ENCODE results near the gene TBCK.

The TBCK gene

DNA sequence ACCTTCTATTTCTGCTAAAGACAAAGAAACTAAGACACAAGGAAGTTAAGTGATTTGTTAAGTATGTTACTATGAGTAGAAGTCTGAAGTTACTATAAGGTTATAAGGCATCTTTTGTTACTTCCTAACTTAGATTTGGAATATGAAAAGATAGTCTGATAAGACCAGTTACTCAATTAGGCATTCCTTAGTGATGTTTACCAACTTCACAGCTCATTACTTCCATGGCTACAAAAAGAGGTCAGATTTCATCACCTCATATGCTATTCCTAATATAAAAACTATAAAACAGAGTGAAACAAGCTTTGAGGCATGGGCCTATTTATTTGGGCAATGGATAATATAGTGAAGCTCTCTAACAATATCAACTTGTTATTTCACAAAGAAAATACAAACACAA is 143.1 kb downstream of the TBCK start:
- no peak for DNase-seq
- CTCF ChIA-PET, result no interaction called here
- H3K27ac ChIP-seq (ENCODE audit: insufficient read depth in 1 of 2, low read depth in 1 of 2, low read length in 2 of 2, poor library complexity in 1 of 2, severe bottlenecking in 2 of 2), result no peak overlapping the region
- H3K36me3 ChIP-seq (ENCODE audit: control insufficient read depth in 4 of 4, insufficient read depth in 4 of 4, low read length in 3 of 4), result peaks cover 0 to 25% (median 14%) of the 10 kb centered on the region in 4 experiments
- POLR2A ChIA-PET, result no interaction called here
- H3K4me3 ChIP-seq (ENCODE audit: control insufficient read depth in 1 of 7, extremely low read depth in 1 of 7, insufficient read depth in 4 of 7, low read depth in 2 of 7, low read length in 6 of 7), result no peak overlapping the region
- H3K27me3 ChIP-seq (replicated peaks in 2 of 5; ENCODE audit: control insufficient read depth in 4 of 5, insufficient read depth in 5 of 5, low read length in 4 of 5), result no peaks in the 10 kb centered on the region
- H3K4me1 ChIP-seq (ENCODE audit: control extremely low read depth in 1 of 4, control insufficient read depth in 4 of 4, insufficient read depth in 4 of 4, low read length in 3 of 4), result no peaks in the 10 kb centered on the region
- peaks cover 0 to 2% (median 0%) of the 10 kb centered on the region in 5 experiments for H3K9me3 ChIP-seq (ENCODE audit: control extremely low read depth in 1 of 5, control insufficient read depth in 4 of 5, insufficient read depth in 2 of 5, low read depth in 1 of 5, low read length in 4 of 5)

DNA sequence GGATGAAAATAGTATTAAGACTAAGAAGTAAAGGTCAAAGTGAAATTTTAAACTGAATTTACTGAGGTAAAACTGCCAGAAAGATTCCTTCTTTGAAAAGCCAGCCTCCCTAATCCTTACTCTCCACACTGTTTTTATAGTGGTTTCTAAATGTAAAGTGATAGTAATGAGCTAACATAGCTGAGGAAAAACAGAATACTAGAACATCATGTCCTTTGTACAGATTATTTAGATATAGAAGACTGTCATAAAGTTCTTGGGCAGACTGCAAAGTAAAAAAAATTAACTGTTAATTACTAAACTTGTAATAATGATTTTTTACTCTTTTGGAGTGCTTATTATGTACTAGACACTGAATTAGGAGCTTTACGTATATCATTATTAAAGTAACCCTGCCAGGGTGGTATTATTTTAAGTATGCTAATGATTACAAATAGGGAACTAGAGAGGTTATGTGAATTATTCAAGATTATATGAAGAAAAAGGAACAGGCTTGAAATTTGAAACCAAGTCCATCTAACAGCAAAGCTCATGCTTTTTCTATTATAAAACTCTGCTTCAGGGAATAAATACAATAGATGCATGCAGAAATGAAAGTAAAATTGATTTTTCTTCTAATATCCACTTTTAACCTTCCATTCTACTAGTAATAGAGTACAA is 150.5 kb downstream of the TBCK start:
- H3K36me3 ChIP-seq (ENCODE audit: control insufficient read depth in 4 of 4, insufficient read depth in 4 of 4, low read length in 3 of 4), result peaks cover 0 to 40% (median 16%) of the 10 kb centered on the region in 4 experiments
- CTCF ChIA-PET, result no interaction called here
- DNase-seq, result no peak
- H3K27ac ChIP-seq (ENCODE audit: insufficient read depth in 1 of 2, low read depth in 1 of 2, low read length in 2 of 2, poor library complexity in 1 of 2, severe bottlenecking in 2 of 2), result no peak overlapping the region
- no peak overlapping the region for H3K4me3 ChIP-seq (ENCODE audit: control insufficient read depth in 1 of 7, extremely low read depth in 1 of 7, insufficient read depth in 4 of 7, low read depth in 2 of 7, low read length in 6 of 7)
- H3K27me3 ChIP-seq (replicated peaks in 2 of 5; ENCODE audit: control insufficient read depth in 4 of 5, insufficient read depth in 5 of 5, low read length in 4 of 5), result no peaks in the 10 kb centered on the region
- POLR2A ChIA-PET, result no interaction called here
- no CpG with 5 or more reads among the region's 1 CpG for WGBS (ENCODE audit: insufficient coverage)
- H3K4me1 ChIP-seq (ENCODE audit: control extremely low read depth in 1 of 4, control insufficient read depth in 4 of 4, insufficient read depth in 4 of 4, low read length in 3 of 4), result no peaks in the 10 kb centered on the region
- H3K9me3 ChIP-seq (ENCODE audit: control extremely low read depth in 1 of 5, control insufficient read depth in 4 of 5, insufficient read depth in 2 of 5, low read depth in 1 of 5, low read length in 4 of 5), result peaks cover 0 to 15% (median 9%) of the 10 kb centered on the region in 5 experiments

GRCh38 chr4:106162278-106162677 is 153.7 kb downstream of the TBCK start:
- CTCF ChIA-PET, result no interaction called here
- POLR2A ChIA-PET, result no interaction called here
- peaks cover 0 to 13% (median 9%) of the 10 kb centered on the region in 5 experiments for H3K9me3 ChIP-seq (ENCODE audit: control extremely low read depth in 1 of 5, control insufficient read depth in 4 of 5, insufficient read depth in 2 of 5, low read depth in 1 of 5, low read length in 4 of 5)
- WGBS (ENCODE audit: insufficient coverage), result 97% methylated on average over 3 of the region's 3 CpGs
- no peaks in the 10 kb centered on the region for H3K27me3 ChIP-seq (replicated peaks in 2 of 5; ENCODE audit: control insufficient read depth in 4 of 5, insufficient read depth in 5 of 5, low read length in 4 of 5)
- peaks cover under 1 to 27% (median 10%) of the 10 kb centered on the region in 4 experiments for H3K36me3 ChIP-seq (ENCODE audit: control insufficient read depth in 4 of 4, insufficient read depth in 4 of 4, low read length in 3 of 4)
- DNase-seq, result no peak
- no peak overlapping the region for H3K4me3 ChIP-seq (ENCODE audit: control insufficient read depth in 1 of 7, extremely low read depth in 1 of 7, insufficient read depth in 4 of 7, low read depth in 2 of 7, low read length in 6 of 7)
- no peaks in the 10 kb centered on the region for H3K4me1 ChIP-seq (ENCODE audit: control extremely low read depth in 1 of 4, control insufficient read depth in 4 of 4, insufficient read depth in 4 of 4, low read length in 3 of 4)
- no peak overlapping the region for H3K27ac ChIP-seq (ENCODE audit: insufficient read depth in 1 of 2, low read depth in 1 of 2, low read length in 2 of 2, poor library complexity in 1 of 2, severe bottlenecking in 2 of 2)

DNA sequence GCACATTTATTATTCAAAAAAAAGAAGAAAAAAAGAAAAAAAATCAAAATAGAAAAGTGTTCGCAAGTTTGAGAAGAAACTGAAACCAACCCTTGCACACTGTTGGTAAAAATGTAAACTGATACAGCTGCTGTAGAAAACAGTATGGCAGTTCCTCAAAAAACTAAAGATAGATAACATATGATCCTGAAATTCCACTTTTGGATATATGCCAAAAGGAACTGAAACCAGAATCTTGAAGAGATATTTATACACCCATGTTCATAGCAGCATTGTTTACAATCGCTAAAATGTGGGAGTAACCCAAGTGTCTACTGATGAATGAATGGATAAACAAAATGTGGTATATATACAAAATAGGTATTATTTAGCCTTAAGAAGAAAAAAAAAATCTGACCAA is 155.4 kb downstream of the TBCK start:
- Histone ChIP-seq H3K36me3 (ENCODE audit: control insufficient read depth in 4 of 4, insufficient read depth in 4 of 4, low read length in 3 of 4) (peaks cover 11 to 40% (median 14%) of the 10 kb centered on the region in 4 experiments), H3K4me3 (ENCODE audit: control insufficient read depth in 1 of 7, extremely low read depth in 1 of 7, insufficient read depth in 4 of 7, low read depth in 2 of 7, low read length in 6 of 7) (no peak overlapping the region), H3K27me3 (replicated peaks in 2 of 5; ENCODE audit: control insufficient read depth in 4 of 5, insufficient read depth in 5 of 5, low read length in 4 of 5) (no peaks in the 10 kb centered on the region), H3K27ac (ENCODE audit: insufficient read depth in 1 of 2, low read depth in 1 of 2, low read length in 2 of 2, poor library complexity in 1 of 2, severe bottlenecking in 2 of 2) (no peak overlapping the region), H3K9me3 (ENCODE audit: control extremely low read depth in 1 of 5, control insufficient read depth in 4 of 5, insufficient read depth in 2 of 5, low read depth in 1 of 5, low read length in 4 of 5) (peaks cover 0 to 15% (median 9%) of the 10 kb centered on the region in 5 experiments), H3K4me1 (ENCODE audit: control extremely low read depth in 1 of 4, control insufficient read depth in 4 of 4, insufficient read depth in 4 of 4, low read length in 3 of 4) (no peaks in the 10 kb centered on the region)
- WGBS (ENCODE audit: insufficient coverage), result no CpG with 5 or more reads among the region's 2 CpGs
- CTCF ChIA-PET, result no interaction called here
- POLR2A ChIA-PET, result no interaction called here
- no peak for DNase-seq

DNA sequence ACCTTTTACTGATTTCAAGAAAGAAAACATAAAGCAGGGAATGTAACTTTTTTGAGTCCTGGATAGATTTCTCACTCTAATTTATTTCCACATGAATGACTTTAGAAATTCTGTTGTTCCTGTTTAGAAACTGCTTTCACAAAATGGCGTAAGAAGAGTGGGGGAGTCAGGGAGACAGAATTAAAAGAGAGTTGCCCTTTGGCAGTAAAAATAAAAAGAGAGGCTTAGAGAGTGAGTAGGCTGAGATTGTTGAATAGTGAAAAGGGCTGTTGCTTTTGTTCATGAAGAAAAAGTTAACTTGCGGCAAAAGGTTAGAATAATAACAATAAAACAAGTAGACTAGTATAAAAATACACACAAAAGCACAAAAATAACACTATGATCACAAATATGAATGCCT is 166.1 kb downstream of the TBCK start:
- POLR2A ChIA-PET, result no interaction called here
- Histone ChIP-seq H3K27ac (ENCODE audit: insufficient read depth in 1 of 2, low read depth in 1 of 2, low read length in 2 of 2, poor library complexity in 1 of 2, severe bottlenecking in 2 of 2) (no peak overlapping the region), H3K9me3 (ENCODE audit: control extremely low read depth in 1 of 5, control insufficient read depth in 4 of 5, insufficient read depth in 2 of 5, low read depth in 1 of 5, low read length in 4 of 5) (peaks cover 2 to 25% (median 3%) of the 10 kb centered on the region in 5 experiments), H3K36me3 (ENCODE audit: control insufficient read depth in 4 of 4, insufficient read depth in 4 of 4, low read length in 3 of 4) (peaks cover 0 to 31% (median 4%) of the 10 kb centered on the region in 4 experiments), H3K4me3 (ENCODE audit: control insufficient read depth in 1 of 7, extremely low read depth in 1 of 7, insufficient read depth in 4 of 7, low read depth in 2 of 7, low read length in 6 of 7) (no peak overlapping the region), H3K4me1 (ENCODE audit: control extremely low read depth in 1 of 4, control insufficient read depth in 4 of 4, insufficient read depth in 4 of 4, low read length in 3 of 4) (no peaks in the 10 kb centered on the region), H3K27me3 (replicated peaks in 2 of 5; ENCODE audit: control insufficient read depth in 4 of 5, insufficient read depth in 5 of 5, low read length in 4 of 5) (no peaks in the 10 kb centered on the region)
- CTCF ChIA-PET, result no interaction called here
- WGBS (ENCODE audit: insufficient coverage), result 100% methylated on average over 1 of the region's 2 CpGs
- DNase-seq, result no peak

DNA sequence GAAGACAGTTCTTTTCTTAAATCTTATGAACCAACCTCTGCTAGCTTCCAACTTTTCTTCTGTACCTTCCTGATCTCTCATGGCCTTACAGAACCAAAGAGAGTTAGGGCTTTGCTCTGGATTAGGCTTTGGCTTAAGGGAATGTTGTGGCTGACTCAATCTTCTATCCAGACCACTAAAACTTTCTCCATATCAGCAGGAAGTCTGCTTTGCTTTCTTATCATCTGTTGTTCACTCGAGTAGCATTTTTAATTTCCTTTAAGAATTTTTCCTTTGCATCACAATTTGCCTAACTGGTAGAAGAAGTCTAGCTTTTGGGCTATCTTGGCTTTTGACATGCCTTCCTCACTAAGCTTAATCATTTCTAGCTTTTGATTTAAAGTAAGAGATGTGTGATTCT is 167.0 kb downstream of the TBCK start:
- no peaks in the 10 kb centered on the region for H3K27me3 ChIP-seq (replicated peaks in 2 of 5; ENCODE audit: control insufficient read depth in 4 of 5, insufficient read depth in 5 of 5, low read length in 4 of 5)
- peaks cover 2 to 25% (median 3%) of the 10 kb centered on the region in 5 experiments for H3K9me3 ChIP-seq (ENCODE audit: control extremely low read depth in 1 of 5, control insufficient read depth in 4 of 5, insufficient read depth in 2 of 5, low read depth in 1 of 5, low read length in 4 of 5)
- DNase-seq, result no peak
- no peak overlapping the region for H3K27ac ChIP-seq (ENCODE audit: insufficient read depth in 1 of 2, low read depth in 1 of 2, low read length in 2 of 2, poor library complexity in 1 of 2, severe bottlenecking in 2 of 2)
- H3K36me3 ChIP-seq (ENCODE audit: control insufficient read depth in 4 of 4, insufficient read depth in 4 of 4, low read length in 3 of 4), result peaks cover 0 to 27% (median 4%) of the 10 kb centered on the region in 4 experiments
- H3K4me3 ChIP-seq (ENCODE audit: control insufficient read depth in 1 of 7, extremely low read depth in 1 of 7, insufficient read depth in 4 of 7, low read depth in 2 of 7, low read length in 6 of 7), result no peak overlapping the region
- WGBS (ENCODE audit: insufficient coverage), result 75% methylated on average over 1 of the region's 1 CpG
- H3K4me1 ChIP-seq (ENCODE audit: control extremely low read depth in 1 of 4, control insufficient read depth in 4 of 4, insufficient read depth in 4 of 4, low read length in 3 of 4), result no peaks in the 10 kb centered on the region
- ChIA-PET CTCF (no interaction called here), POLR2A (no interaction called here)

DNA sequence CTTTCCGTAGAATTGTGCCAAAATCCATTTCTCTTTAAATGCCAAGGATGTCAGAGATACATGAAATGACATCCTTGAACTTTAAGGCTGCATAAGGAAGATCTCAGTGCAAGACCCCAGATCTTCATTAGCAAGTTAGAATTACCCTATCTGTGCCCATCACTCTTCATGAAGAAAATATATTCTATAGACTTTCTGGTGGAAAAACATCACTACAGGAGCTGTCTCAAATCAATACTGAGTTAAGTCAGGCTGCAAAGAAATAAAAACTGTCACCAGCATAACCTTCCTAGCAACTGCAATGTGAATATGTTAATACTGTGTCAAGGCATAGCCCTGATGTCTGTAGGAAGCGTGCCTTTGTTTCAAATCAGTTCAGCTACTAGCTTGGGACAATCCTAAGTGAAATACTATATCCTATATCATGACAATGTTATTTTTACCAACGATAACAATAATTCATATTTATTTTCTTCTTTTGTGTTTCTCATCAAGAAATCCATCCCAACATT is 173.3 kb downstream of the TBCK start:
- DNase-seq, result no peak
- no peaks in the 10 kb centered on the region for H3K27me3 ChIP-seq (replicated peaks in 2 of 5; ENCODE audit: control insufficient read depth in 4 of 5, insufficient read depth in 5 of 5, low read length in 4 of 5)
- no peak overlapping the region for H3K27ac ChIP-seq (ENCODE audit: insufficient read depth in 1 of 2, low read depth in 1 of 2, low read length in 2 of 2, poor library complexity in 1 of 2, severe bottlenecking in 2 of 2)
- no peak overlapping the region for H3K4me3 ChIP-seq (ENCODE audit: control insufficient read depth in 1 of 7, extremely low read depth in 1 of 7, insufficient read depth in 4 of 7, low read depth in 2 of 7, low read length in 6 of 7)
- peaks cover 0 to 17% (median 0%) of the 10 kb centered on the region in 5 experiments for H3K9me3 ChIP-seq (ENCODE audit: control extremely low read depth in 1 of 5, control insufficient read depth in 4 of 5, insufficient read depth in 2 of 5, low read depth in 1 of 5, low read length in 4 of 5)
- ChIA-PET CTCF (interaction anchor here (1.3 kb wide), 1 partner anchor 8 kb away, joined by 3 read pairs; no protein-coding TSS in a partner anchor), POLR2A (no interaction called here)
- H3K4me1 ChIP-seq (ENCODE audit: control extremely low read depth in 1 of 4, control insufficient read depth in 4 of 4, insufficient read depth in 4 of 4, low read length in 3 of 4), result no peaks in the 10 kb centered on the region
- 100% methylated on average over 2 of the region's 3 CpGs for WGBS (ENCODE audit: insufficient coverage)
- peaks cover 0 to 15% (median under 1%) of the 10 kb centered on the region in 4 experiments for H3K36me3 ChIP-seq (ENCODE audit: control insufficient read depth in 4 of 4, insufficient read depth in 4 of 4, low read length in 3 of 4)

Measured in common myeloid progenitor, CD34-positive (primary cell).